ENCODE measurements around the gene AHRR.
"Not testable (repeated sequence)": the region's sequence is repeated elsewhere in the genome, so short reads cannot be mapped to it uniquely, and the experiment has no call there.

The AHRR gene

GRCh38 chr5:388266-389196 is 67.0 kb downstream of the AHRR start:
- Mint-ChIP-seq H3K27ac (no peak overlapping the region), H3K4me3 (no peak overlapping the region), H3K27me3 (ENCODE audit: low read depth) (no peaks in the 10 kb centered on the region), H3K9me3 (peaks cover 23% of the 10 kb centered on the region), H3K4me1 (ENCODE audit: low read depth) (peaks cover 29% of the 10 kb centered on the region), H3K36me3 (ENCODE audit: low read depth) (peaks cover 38% of the 10 kb centered on the region)

GRCh38 chr5:389197-389821 is 67.8 kb downstream of the AHRR start:
- no peak overlapping the region for H3K4me3 Mint-ChIP-seq
- peaks cover 34% of the 10 kb centered on the region for H3K36me3 Mint-ChIP-seq (ENCODE audit: low read depth)
- H3K9me3 Mint-ChIP-seq = peaks cover 18% of the 10 kb centered on the region
- no peaks in the 10 kb centered on the region for H3K27me3 Mint-ChIP-seq (ENCODE audit: low read depth)
- no peak overlapping the region for H3K27ac Mint-ChIP-seq
- H3K4me1 Mint-ChIP-seq (ENCODE audit: low read depth) = peaks cover 33% of the 10 kb centered on the region

GRCh38 chr5:389891-390622 is 68.5 kb downstream of the AHRR start:
- Mint-ChIP-seq H3K36me3 (ENCODE audit: low read depth) (peaks cover 27% of the 10 kb centered on the region), H3K27ac (peak overlapping the region; percentile 76), H3K4me3 (peak overlapping the region; percentile 49), H3K27me3 (ENCODE audit: low read depth) (no peaks in the 10 kb centered on the region), H3K9me3 (peaks cover 11% of the 10 kb centered on the region), H3K4me1 (ENCODE audit: low read depth) (peaks cover 33% of the 10 kb centered on the region)

GRCh38 chr5:390623-391491 is 69.3 kb downstream of the AHRR start:
- Mint-ChIP-seq H3K4me3 (peak overlapping the region; percentile 50), H3K4me1 (ENCODE audit: low read depth) (peaks cover 36% of the 10 kb centered on the region), H3K36me3 (ENCODE audit: low read depth) (peaks cover 19% of the 10 kb centered on the region), H3K27ac (peak overlapping the region; percentile 88), H3K27me3 (ENCODE audit: low read depth) (no peaks in the 10 kb centered on the region), H3K9me3 (peaks cover 3% of the 10 kb centered on the region)

DNA sequence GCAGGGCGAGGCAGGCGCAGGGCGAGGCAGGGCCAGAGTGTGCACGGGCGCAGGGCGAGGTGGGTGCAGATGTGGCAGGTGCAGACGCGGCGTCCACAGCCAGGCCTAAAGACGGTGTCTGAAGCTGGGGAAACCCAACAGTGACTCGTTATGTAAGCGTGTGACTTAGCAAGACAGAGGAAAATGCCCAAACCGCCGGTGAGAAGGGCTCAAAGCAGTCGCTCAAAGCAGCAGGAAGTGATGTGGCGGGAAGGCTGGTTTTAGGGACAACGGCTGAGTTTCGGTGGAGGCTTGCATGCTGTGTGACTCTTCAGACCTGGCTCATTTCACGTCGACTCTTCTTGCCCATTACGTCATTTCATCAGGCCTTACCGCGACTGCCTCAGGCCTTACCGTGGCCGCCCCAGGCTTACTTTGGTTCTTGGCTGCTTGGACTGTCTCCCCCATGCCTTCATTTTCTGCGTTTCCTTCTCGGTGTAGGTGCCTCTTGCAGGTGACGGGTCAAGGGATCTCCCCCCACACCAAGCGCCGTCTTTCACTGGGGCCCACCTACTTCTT is 71.0 kb downstream of the AHRR start:
- peaks cover 9% of the 10 kb centered on the region for H3K36me3 Mint-ChIP-seq (ENCODE audit: low read depth)
- peaks cover 34% of the 10 kb centered on the region for H3K4me1 Mint-ChIP-seq (ENCODE audit: low read depth)
- H3K9me3 Mint-ChIP-seq = no peaks in the 10 kb centered on the region
- H3K4me3 Mint-ChIP-seq = peak overlapping the region; percentile 65
- H3K27me3 Mint-ChIP-seq (ENCODE audit: low read depth) = no peaks in the 10 kb centered on the region
- H3K27ac Mint-ChIP-seq = peak overlapping the region; percentile 97

GRCh38 chr5:393846-394275 is 72.3 kb downstream of the AHRR start:
- H3K36me3 Mint-ChIP-seq (ENCODE audit: low read depth) = peaks cover 7% of the 10 kb centered on the region
- peak overlapping the region; percentile 97 for H3K27ac Mint-ChIP-seq
- H3K9me3 Mint-ChIP-seq = no peaks in the 10 kb centered on the region
- H3K4me3 Mint-ChIP-seq = peak overlapping the region; percentile 18
- H3K27me3 Mint-ChIP-seq (ENCODE audit: low read depth) = no peaks in the 10 kb centered on the region
- H3K4me1 Mint-ChIP-seq (ENCODE audit: low read depth) = peaks cover 36% of the 10 kb centered on the region

DNA sequence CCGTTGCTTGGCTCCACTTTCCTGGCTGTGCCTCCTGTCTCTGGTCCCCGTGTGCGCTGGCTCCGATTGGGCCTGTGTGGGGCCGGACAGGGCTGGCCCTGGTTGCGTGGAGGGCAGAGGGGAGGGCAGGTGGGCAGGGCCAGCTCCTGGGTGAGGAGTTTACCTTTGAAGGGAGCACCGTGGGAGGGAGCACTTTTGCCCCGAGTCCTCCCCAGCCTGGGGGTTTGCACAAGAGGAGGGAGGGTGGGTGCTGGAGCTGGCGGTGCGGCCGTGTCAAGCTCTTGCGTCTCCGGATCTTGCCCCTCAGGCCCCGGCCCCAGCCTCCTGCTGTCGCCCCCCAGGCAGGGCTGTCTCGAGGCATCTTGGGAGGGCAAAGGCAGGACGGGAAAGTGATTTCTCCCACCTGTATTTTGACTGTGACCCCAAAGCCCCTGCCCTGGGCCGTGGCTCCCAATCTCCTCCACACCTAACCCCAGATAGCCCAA is 73.2 kb downstream of the AHRR start:
- Mint-ChIP-seq H3K27ac (no peak overlapping the region), H3K4me3 (no peak overlapping the region), H3K4me1 (ENCODE audit: low read depth) (peaks cover 38% of the 10 kb centered on the region), H3K27me3 (ENCODE audit: low read depth) (no peaks in the 10 kb centered on the region), H3K36me3 (ENCODE audit: low read depth) (peaks cover 6% of the 10 kb centered on the region), H3K9me3 (no peaks in the 10 kb centered on the region)

GRCh38 chr5:395156-395920 is 73.8 kb downstream of the AHRR start:
- Mint-ChIP-seq H3K4me1 (ENCODE audit: low read depth) (peaks cover 40% of the 10 kb centered on the region), H3K36me3 (ENCODE audit: low read depth) (peaks cover 3% of the 10 kb centered on the region), H3K27ac (no peak overlapping the region), H3K27me3 (ENCODE audit: low read depth) (no peaks in the 10 kb centered on the region), H3K4me3 (no peak overlapping the region), H3K9me3 (no peaks in the 10 kb centered on the region)

DNA sequence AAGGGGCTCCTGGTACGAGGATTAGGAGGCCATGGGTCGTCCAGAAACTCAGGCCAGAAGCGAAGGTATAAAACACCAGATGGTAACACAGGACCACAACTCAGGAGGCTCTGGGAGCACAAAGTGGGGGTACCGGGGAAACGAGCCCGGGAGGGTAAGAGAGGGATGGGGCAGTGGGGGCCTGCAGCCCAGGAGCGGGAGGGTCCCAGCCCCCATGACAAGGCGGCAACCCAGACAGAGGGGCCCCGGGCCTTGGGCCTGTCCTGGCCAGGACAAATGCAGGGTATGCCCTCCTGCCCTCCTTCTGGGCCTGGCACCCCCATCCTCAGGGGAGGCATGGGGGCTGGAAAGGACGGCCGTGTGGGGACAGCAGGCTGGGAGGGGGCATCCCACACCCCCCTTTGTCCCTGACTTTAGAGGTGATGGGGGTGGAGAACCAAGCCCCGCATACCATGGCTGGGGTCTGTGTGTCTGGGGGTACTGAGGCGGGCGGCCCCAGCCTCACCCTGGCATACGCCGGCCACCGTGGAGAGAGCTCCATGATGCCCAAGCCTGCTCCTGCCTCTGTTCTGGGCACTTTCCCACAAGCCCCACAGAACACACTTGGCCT is 74.5 kb downstream of the AHRR start:
- Mint-ChIP-seq H3K27ac (peak overlapping the region; percentile 67), H3K4me1 (ENCODE audit: low read depth) (peaks cover 36% of the 10 kb centered on the region), H3K27me3 (ENCODE audit: low read depth) (no peaks in the 10 kb centered on the region), H3K4me3 (no peak overlapping the region), H3K36me3 (ENCODE audit: low read depth) (peaks cover 5% of the 10 kb centered on the region), H3K9me3 (no peaks in the 10 kb centered on the region)

DNA sequence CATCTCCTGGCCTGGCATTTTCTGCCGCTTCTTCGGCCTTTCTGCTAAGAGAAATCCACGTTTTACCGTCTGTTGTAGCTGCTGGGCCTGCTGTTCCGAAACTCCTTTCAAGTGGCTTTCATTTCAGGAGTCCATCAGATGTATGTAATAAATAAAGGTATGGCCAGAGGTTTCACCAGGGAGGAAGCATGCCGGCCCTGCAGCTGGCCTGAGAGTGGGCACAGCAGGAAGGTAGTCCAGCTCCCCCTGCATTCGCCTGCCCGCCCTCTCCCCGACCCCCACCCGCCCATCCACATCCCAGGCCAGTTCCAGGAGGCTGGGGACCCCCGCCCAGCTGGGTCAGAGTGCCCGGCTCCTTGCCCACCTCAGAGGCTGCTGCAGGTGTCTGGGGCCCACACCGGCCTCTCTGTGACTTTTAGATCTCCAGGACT is 75.0 kb downstream of the AHRR start:
- H3K27ac Mint-ChIP-seq = peak overlapping the region; percentile 67
- peaks cover 5% of the 10 kb centered on the region for H3K36me3 Mint-ChIP-seq (ENCODE audit: low read depth)

DNA sequence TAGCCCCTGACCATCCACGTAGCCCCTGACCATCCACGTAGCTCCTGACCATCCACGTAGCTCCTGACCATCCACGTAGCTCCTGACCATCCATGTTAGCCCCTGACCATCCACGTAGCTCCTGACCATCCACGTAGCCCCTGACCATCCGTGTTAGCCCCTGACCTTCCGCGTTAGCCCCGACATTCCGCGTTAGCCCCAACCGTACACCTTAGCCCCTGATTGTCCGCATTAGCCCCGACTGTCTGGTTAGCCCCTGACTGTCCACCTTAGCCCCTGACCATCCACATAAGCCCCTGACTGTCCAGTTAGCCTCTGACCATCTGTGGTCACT is 76.6 kb downstream of the AHRR start:
- Mint-ChIP-seq H3K36me3 (ENCODE audit: low read depth) (peaks cover 10% of the 10 kb centered on the region), H3K4me1 (ENCODE audit: low read depth) (peaks cover 26% of the 10 kb centered on the region)
- not testable (repeated sequence) for H3K27me3 Mint-ChIP-seq (ENCODE audit: low read depth); H3K9me3 Mint-ChIP-seq; H3K27ac Mint-ChIP-seq; H3K4me3 Mint-ChIP-seq

More for the DNA sequence above, 75.0 kb downstream of the AHRR start:
- no peaks in the 10 kb centered on the region for H3K9me3 Mint-ChIP-seq
- no peak overlapping the region for H3K4me3 Mint-ChIP-seq
- H3K27me3 Mint-ChIP-seq (ENCODE audit: low read depth) = no peaks in the 10 kb centered on the region
- H3K4me1 Mint-ChIP-seq (ENCODE audit: low read depth) = peaks cover 35% of the 10 kb centered on the region

- no peak overlapping the region for H3K27ac Mint-ChIP-seq
- H3K27me3 Mint-ChIP-seq (ENCODE audit: low read depth) = no peaks in the 10 kb centered on the region
- H3K4me3 Mint-ChIP-seq = no peak overlapping the region
- peaks cover 10% of the 10 kb centered on the region for H3K36me3 Mint-ChIP-seq (ENCODE audit: low read depth)
- H3K4me1 Mint-ChIP-seq (ENCODE audit: low read depth) = peaks cover 21% of the 10 kb centered on the region
- no peaks in the 10 kb centered on the region for H3K9me3 Mint-ChIP-seq
Observed at GRCh38 chr5:398475-399295, 77.2 kb downstream of the AHRR start.

Data from T-helper 1 cell treated with Interleukin-12 subunit alpha and Interleukin-12 subunit beta and Interleukin-4 antibody, amounts not matched to agents 30 μg/mL and 1 μg/mL, for 36 hours (primary cell).